Right lobe of liver (tissue), 4 donors: ENCODE data around the gene CAPNS1.
"Not testable (repeated sequence)": the region's sequence is repeated elsewhere in the genome, so short reads cannot be mapped to it uniquely, and the experiment has no call there.

Experiments
- CTCF ChIP-seq, 4 donors: fragments of 200-600 bp in 3 of 4; fragments of 450-650 bp in 1 of 4; IDR thresholded peaks; one replicate each; pipeline versions ENCODE4 v1.5.1 to v1.8.0; 2016 to 2022; ENCODE audit warnings: antibody characterized with exemption in 4 of 4, mild to moderate bottlenecking in 2 of 4
- POLR2A ChIP-seq: fragments of 450-650 bp; IDR thresholded peaks from one replicate; pipeline ENCODE4 v1.6.1; 2017; ENCODE audit warnings: antibody characterized with exemption, mild to moderate bottlenecking
- donor health status: DM: no; HTN: no; CAD: no.
- donor health status: DM: no; HTN: no; CAD: no.
- donor health status: DM: no; HTN: yes; CAD: no.

GRCh38 chr19:36186722-36187121 is 46.9 kb downstream of the CAPNS1 start:
- not testable (repeated sequence) for TF ChIP-seq CTCF (IDR thresholded peaks at IDR 0.05); POLR2A
